HL-60 (cell line): ENCODE results near the gene SLC17A2.

Experiments
- DNase-seq, 2 experiments: peaks; one replicate each; pipeline ENCODE4 v3.0.0-alpha.2; 2010 to 2020; ENCODE audit warnings: low read depth in 1 of 2, low spot score in 1 of 2
- H3K27ac ChIP-seq: fragments of 250-450 bp; sonication (Bioruptor Pico); replicated peaks from 2 replicates; pipeline ENCODE4 v1.5.1; 2020; ENCODE audit warnings: mild to moderate bottlenecking, moderate library complexity
- H3K27me3 ChIP-seq: fragments of 250-450 bp; sonication (Bioruptor Pico); 2 replicates; pipeline ENCODE4 v1.5.1; 2021; ENCODE audit warnings: mild to moderate bottlenecking, moderate library complexity; ENCODE audit not compliant: insufficient read depth, poor library complexity, severe bottlenecking
- H3K4me3 ChIP-seq: replicated peaks from 2 replicates; pipeline ENCODE4 v1.5.1; 2011; ENCODE audit warnings: mild to moderate bottlenecking, control low read depth, low read length; ENCODE audit not compliant: insufficient read depth
- GABPA ChIP-seq: IDR thresholded peaks from 2 replicates; pipeline ENCODE4 v1.6.1; 2012; ENCODE audit warnings: low read depth
- POLR2AphosphoS5 ChIP-seq: IDR thresholded peaks from 2 replicates; pipeline ENCODE4 v1.6.1; 2012; ENCODE audit warnings: low read depth
- SPI1 ChIP-seq: IDR thresholded peaks from 2 replicates; pipeline ENCODE4 v1.6.1; 2012; ENCODE audit warnings: low read depth, mild to moderate bottlenecking, borderline replicate concordance
- TF ChIP-seq, protein P1 (sequence below): IDR thresholded peaks from one replicate; pipeline ENCODE4 v1.5.1; 2011; ENCODE audit warnings: low read length, control low read depth, inconsistent platforms; ENCODE audit not compliant: insufficient read depth
- TF ChIP-seq, protein P2 (sequence below): IDR thresholded peaks from 2 replicates; pipeline ENCODE4 v1.6.1; 2012; ENCODE audit warnings: low read depth; ENCODE audit not compliant: insufficient replicate concordance

SLC17A2 gene

DNA sequence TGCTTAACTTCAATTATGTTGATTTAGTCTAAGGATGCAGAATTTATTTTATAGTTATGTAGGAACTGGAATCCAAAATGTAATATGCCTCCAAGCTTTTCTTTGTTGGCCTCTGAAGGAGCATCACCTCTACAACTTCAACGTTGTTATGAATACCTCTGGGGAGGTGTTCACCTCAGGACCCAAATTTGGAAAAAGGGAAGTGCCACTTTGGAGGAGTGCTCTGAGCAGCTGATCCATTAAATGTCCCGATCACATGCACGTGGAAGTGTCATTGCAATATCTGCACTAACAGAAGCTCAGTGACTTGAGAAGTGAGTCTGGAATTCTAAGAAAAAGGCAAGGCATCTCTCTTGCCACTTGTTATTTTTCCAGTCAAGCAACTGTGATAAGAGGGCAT, 34.2 kb downstream of the SLC17A2 start:
- TF ChIP-seq SPI1 (no peak), POLR2AphosphoS5 (no peak)
- TF ChIP-seq, protein P1, sequence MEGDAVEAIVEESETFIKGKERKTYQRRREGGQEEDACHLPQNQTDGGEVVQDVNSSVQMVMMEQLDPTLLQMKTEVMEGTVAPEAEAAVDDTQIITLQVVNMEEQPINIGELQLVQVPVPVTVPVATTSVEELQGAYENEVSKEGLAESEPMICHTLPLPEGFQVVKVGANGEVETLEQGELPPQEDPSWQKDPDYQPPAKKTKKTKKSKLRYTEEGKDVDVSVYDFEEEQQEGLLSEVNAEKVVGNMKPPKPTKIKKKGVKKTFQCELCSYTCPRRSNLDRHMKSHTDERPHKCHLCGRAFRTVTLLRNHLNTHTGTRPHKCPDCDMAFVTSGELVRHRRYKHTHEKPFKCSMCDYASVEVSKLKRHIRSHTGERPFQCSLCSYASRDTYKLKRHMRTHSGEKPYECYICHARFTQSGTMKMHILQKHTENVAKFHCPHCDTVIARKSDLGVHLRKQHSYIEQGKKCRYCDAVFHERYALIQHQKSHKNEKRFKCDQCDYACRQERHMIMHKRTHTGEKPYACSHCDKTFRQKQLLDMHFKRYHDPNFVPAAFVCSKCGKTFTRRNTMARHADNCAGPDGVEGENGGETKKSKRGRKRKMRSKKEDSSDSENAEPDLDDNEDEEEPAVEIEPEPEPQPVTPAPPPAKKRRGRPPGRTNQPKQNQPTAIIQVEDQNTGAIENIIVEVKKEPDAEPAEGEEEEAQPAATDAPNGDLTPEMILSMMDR: no peak
- no peaks in the 10 kb centered on the region for H3K27me3 ChIP-seq
- H3K4me3 ChIP-seq: no peak overlapping the region
- no peak overlapping the region for H3K27ac ChIP-seq
- no peak for DNase-seq

DNA sequence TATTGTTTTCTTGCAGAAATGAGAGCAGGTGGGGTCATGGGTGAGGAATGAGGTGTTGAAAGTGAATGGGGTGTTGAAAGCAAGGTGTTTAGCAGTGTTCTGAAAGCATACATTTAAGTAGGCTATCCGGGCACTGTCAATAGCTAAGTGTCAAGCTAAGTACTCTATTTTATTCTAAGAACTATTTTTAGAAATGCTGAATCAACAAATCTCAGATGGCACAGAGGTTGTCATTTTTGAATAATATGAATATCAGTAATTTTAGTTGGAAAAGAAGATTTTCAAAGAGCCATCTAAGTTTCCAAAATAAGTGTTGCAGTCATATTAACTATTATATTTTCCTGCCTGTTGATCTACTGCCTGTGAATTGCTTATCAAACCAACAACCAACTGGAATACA, 34.7 kb downstream of the SLC17A2 start:
- H3K4me3 ChIP-seq: no peak overlapping the region
- DNase-seq: no peak
- no peak overlapping the region for H3K27ac ChIP-seq
- no peaks in the 10 kb centered on the region for H3K27me3 ChIP-seq
- TF ChIP-seq SPI1 (no peak), GABPA (no peak), POLR2AphosphoS5 (no peak)
- TF ChIP-seq, protein P1: no peak
- TF ChIP-seq, protein P2, sequence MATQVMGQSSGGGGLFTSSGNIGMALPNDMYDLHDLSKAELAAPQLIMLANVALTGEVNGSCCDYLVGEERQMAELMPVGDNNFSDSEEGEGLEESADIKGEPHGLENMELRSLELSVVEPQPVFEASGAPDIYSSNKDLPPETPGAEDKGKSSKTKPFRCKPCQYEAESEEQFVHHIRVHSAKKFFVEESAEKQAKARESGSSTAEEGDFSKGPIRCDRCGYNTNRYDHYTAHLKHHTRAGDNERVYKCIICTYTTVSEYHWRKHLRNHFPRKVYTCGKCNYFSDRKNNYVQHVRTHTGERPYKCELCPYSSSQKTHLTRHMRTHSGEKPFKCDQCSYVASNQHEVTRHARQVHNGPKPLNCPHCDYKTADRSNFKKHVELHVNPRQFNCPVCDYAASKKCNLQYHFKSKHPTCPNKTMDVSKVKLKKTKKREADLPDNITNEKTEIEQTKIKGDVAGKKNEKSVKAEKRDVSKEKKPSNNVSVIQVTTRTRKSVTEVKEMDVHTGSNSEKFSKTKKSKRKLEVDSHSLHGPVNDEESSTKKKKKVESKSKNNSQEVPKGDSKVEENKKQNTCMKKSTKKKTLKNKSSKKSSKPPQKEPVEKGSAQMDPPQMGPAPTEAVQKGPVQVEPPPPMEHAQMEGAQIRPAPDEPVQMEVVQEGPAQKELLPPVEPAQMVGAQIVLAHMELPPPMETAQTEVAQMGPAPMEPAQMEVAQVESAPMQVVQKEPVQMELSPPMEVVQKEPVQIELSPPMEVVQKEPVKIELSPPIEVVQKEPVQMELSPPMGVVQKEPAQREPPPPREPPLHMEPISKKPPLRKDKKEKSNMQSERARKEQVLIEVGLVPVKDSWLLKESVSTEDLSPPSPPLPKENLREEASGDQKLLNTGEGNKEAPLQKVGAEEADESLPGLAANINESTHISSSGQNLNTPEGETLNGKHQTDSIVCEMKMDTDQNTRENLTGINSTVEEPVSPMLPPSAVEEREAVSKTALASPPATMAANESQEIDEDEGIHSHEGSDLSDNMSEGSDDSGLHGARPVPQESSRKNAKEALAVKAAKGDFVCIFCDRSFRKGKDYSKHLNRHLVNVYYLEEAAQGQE: no peak

DNA sequence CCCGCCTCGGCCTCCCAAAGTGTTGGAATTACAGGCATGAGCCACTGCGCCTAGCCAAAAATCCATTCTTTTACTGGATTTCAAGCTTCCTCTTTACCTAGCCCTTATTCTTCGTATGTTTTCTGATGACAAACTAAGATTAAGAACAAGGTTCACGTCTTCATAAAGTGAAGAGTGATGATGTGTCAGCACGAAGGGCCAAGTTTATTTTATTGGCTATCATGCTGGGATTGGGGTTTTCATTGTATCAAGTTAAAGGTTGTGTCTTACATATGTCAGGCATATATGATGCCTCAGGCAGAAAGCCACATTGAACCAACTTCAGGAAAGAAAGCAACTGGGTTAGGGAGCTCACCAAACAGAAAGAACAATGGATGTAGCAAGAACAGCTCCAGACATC, 36.7 kb downstream of the SLC17A2 start:
- DNase-seq: no peak
- no peak overlapping the region for H3K27ac ChIP-seq
- no peaks in the 10 kb centered on the region for H3K27me3 ChIP-seq
- TF ChIP-seq, protein P1: no peak
- TF ChIP-seq POLR2AphosphoS5 (no peak), SPI1 (no peak), GABPA (no peak)
- TF ChIP-seq, protein P2: no peak
- H3K4me3 ChIP-seq: no peak overlapping the region

DNA sequence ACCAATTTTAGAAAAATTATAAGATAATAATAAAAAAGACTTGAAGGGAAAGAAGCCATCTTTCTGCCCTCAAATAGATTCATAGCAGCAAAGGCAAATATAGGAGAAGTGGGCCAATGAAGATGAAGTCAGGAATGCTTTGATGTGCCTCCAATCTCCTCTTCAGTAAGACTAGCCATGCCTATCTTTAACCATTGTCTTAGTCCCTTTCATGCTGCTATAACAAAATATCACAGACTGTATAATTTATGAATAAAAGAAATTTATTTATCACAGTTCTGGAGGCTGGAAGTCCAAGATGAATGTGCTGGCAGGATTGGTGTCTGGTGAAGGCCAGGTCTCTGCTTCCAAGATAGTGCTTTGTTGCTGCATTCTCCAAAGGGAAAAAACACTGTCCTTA, 37.6 kb downstream of the SLC17A2 start:
- TF ChIP-seq POLR2AphosphoS5 (no peak), SPI1 (no peak), GABPA (no peak)
- TF ChIP-seq, protein P2: no peak
- TF ChIP-seq, protein P1: no peak
- Histone ChIP-seq H3K4me3 (no peak overlapping the region), H3K27ac (no peak overlapping the region), H3K27me3 (no peaks in the 10 kb centered on the region)
- no peak for DNase-seq
